HG03039 (cell line): ENCODE results near the gene PIGV.

Source experiments
- ATAC-seq: cut with Tn5 transposase; IDR thresholded peaks from one replicate; pipeline ENCODE4 v1.9.1; 2021; ENCODE audit warnings: mild to moderate bottlenecking, moderate library complexity; ENCODE audit not compliant: unreplicated experiment

Gene PIGV

GRCh38 chr1:26787706-26788514 lies at the start of gene PIGV:
Gene PIGV, plus strand, starts transcription at chr1:26787950. Its CDS starts 2,866 bp downstream, at chr1:26790816.
- peak; percentile 53 for ATAC-seq

GRCh38 chr1:26739329-26739914 lies 48.3 kb upstream of the PIGV start:
- ATAC-seq: no peak

- no peak for ATAC-seq
These were observed 47.6 kb upstream of the PIGV start for GRCh38 chr1:26740023-26740634.

- no peak for ATAC-seq
These were observed 46.8 kb upstream of the PIGV start for GRCh38 chr1:26740952-26741351.

GRCh38 chr1:26743426-26744059 lies 44.2 kb upstream of the PIGV start:
- ATAC-seq: no peak

- peak; percentile 92 for ATAC-seq
These were observed 43.4 kb upstream of the PIGV start for GRCh38 chr1:26744075-26744959.

- ATAC-seq: no peak
These were observed 42.6 kb upstream of the PIGV start for GRCh38 chr1:26745191-26745590.

- no peak for ATAC-seq
These were observed 40.7 kb upstream of the PIGV start for GRCh38 chr1:26747048-26747447.

- ATAC-seq: no peak
These were observed 39.4 kb upstream of the PIGV start for GRCh38 chr1:26748351-26748750.

- no peak for ATAC-seq
These were observed 38.3 kb upstream of the PIGV start for GRCh38 chr1:26749458-26749857.

- no peak for ATAC-seq
These were observed 37.3 kb upstream of the PIGV start for GRCh38 chr1:26750428-26750827.

- no peak for ATAC-seq
These were observed 35.2 kb upstream of the PIGV start for GRCh38 chr1:26752519-26752918.

- no peak for ATAC-seq
These were observed 33.5 kb upstream of the PIGV start for GRCh38 chr1:26754086-26754874.

- no peak for ATAC-seq
These were observed 29.4 kb upstream of the PIGV start for GRCh38 chr1:26758358-26758757.

- ATAC-seq: no peak
These were observed 28.2 kb upstream of the PIGV start for GRCh38 chr1:26759531-26759930.

- ATAC-seq: no peak
These were observed 26.5 kb upstream of the PIGV start for GRCh38 chr1:26761217-26761616.

GRCh38 chr1:26767714-26768113 lies 20.0 kb upstream of the PIGV start:
- ATAC-seq: no peak

- no peak for ATAC-seq
These were observed 19.0 kb upstream of the PIGV start for GRCh38 chr1:26768755-26769154.

GRCh38 chr1:26771285-26771642 lies 16.5 kb upstream of the PIGV start:
- ATAC-seq: no peak
